IPS DF 19.7 (cell line): Measurements from ENCODE around the gene SMAD5.

Experiments
- DNase-seq: peaks from one replicate; pipeline ENCODE4 v3.0.0-alpha.2; 2013; ENCODE audit warnings: low read depth, low spot score

The SMAD5 gene

DNA sequence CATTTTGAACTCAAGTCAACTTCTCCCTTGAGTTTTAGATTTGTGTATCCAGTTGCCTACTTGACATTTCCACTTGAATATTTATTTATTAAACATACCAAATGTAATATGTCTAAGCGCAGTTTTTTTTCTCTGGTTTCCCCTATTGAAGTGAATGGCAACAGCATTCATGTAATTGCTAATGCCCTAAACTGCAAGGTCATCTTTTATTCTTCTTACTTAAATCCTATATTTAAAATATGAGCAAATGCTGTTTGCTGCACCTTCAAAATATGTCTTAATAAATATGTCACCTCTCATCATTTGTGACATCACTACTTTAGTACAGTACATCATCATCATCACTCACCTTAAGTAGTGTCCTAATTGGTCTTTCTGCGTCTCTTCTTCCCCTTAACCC lies 22.4 kb downstream of the SMAD5 start:
- no peak for DNase-seq

DNA sequence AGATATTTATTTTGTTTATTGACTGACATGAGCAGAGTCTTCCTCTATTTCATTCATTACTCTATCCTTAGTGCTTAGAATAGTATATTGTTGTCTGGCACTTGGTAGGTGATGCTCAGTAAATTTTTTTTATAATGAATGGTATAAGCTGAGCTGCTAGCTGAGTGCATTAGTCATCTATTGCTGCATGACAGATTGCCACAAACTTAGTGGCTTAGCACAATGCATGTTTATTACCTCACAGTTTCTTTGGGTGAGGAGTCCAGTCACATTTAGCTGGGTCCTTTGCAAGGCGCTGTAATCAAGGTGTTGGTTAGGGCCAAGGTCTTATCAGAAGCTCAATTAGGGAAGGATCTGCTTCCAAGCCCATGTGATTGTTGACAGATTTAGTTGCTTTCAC lies 23.1 kb downstream of the SMAD5 start:
- DNase-seq = no peak

DNA sequence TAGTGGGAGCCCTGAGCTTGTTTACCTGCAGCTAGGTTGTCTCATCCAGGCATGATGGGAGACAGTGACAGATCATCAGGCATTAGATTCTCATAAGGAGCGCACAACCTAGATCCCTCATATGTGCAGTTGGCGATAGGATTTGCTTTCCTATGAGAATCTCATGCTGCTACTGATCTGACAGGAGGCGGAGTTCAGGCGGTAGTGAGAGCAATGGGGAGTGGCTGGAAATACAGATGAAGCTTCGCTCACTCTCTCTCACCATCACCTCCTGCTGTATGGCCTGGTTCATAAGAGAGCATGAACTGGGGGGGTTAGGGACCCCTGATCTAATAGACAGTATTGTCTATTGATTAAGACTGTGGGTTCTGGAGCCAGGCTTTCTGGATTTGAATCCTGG lies 24.9 kb downstream of the SMAD5 start:
- no peak for DNase-seq

DNA sequence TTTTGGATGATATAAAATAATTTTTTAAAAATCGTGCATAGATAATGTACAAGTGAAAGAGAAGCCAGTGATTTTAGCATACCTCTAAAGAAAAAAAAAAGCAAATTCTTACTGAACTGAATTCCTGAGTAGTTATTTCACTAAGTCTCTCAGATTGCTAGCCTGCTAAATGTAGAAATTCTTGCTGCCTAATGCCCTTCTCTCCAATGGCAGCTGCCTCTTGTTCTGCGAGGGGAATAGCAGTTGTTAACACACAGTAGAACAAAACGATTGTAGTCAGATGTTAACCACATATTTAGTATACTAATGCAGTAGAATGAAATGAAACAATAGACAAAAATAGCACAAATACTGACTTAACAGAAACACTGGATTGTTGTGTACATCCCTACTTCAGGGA lies 26.8 kb downstream of the SMAD5 start:
- no peak for DNase-seq

DNA sequence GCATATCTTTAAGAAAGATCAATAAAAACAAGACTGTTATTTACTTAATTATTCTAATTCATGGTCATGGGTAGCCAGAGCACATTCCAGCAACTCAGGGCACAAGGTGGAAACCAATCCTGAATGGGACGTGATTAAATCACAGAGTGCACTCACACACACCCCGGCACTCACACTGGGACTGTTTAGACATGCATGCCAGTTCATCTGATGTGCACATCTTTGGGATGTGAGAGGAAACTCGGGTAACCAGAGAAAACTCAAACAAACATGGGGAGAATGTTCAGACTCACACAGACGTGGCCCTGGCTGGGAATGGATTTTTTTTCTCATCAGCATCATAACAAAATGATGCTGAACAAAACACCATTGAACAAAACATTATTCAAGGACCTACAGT lies 29.4 kb downstream of the SMAD5 start:
- DNase-seq = no peak

DNA sequence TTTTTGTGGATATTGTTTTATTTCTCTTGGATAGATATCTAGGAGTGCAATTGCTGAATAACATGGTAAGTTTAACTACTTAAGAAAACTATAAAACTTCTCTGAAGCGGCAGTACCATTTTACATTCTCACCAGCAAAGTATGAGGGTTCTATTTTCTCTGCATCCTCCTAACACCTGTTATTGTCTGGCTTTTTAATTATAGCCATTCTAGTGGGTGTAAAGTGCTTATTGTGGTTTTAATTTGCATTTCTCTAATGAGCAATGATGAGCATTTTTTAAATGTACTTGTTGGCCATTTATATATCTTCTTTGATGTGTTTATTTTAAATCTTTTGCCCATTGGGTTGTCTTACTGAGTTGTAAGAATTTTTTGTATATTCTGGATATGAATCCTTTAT lies 31.6 kb downstream of the SMAD5 start:
- DNase-seq = no peak

DNA sequence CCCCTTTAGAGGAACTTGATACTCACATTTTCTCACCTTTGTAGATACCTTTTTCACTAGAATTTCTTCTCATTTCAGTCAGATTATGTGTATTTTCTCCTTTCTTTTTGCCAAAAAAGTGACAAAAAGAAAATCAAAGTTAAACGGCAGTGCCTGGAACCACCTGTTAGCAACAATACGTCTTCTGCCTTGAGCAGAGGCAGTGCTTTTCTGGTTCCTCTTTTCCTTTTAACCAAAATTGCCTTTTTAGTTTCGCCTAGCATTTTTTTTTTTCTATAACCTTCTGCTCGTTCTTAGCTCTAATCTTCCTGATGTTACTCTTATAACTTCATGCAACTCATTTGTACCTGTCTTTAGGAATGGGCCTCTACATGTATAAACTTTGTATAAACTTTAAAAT lies 34.3 kb downstream of the SMAD5 start:
- DNase-seq = no peak

DNA sequence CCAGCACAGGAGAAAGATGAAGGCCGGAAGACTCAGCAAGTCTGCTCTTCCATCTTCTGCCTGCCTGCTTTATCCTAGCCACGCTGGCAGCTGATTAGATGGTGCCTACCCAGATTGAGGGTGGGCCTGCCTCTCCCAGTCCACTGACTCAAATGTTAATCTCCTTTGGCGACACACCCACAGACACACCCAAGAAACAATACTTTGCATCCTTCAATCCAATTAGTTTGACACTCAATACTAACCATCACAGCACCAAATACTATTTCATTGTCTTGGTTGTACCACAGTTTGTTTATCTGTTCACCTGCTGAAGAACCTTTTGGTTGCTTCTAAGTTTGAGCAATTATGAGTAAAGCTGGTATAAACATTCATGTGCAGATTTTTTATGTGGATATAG lies 36.6 kb downstream of the SMAD5 start:
- no peak for DNase-seq

DNA sequence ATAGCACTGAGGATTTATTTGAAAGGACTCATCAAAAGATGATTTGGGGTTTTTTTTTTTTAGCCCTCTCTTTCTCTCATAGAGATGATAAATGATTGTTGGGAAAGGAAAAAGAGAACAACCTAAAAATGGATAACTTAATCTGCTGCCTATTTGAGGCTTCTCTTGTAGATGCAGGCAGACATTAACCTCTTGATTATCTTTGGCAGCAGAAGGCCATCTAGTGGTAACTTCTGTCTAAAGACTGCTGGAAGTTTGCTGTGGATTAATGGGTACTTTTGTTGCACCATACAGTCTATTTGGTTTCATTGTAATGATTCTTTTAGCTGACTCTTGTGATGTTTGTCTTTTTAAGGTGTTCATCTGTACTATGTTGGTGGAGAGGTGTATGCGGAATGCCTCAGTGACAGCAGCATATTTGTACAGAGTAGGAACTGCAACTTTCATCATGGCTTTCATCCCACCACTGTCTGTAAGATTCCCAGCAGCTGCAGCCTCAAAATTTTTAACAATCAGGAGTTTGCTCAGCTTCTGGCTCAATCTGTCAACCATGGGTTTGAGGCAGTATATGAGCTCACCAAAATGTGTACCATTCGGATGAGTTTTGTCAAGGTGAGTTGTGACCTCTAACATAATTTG lies 41.5 kb downstream of the SMAD5 start:
- no peak for DNase-seq

DNA sequence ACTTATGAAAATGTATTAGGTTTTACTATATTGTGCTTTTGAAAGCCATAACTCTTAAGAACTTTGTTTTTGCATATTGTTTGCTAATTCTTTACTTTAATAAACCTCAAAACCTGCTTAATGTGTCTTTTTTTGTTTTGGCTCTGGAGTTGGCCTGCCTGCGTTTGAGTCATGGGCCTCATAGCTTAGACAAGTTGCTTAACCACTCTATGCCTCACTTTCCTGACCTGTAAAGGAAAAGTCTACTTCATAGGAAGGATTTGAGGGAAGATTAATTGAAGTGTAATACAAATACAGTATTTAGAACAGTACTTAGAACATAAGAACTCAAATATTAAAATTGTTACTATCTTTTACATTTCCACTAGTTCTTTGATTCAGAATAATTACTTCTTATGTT lies 50.0 kb downstream of the SMAD5 start:
- no peak for DNase-seq

DNA sequence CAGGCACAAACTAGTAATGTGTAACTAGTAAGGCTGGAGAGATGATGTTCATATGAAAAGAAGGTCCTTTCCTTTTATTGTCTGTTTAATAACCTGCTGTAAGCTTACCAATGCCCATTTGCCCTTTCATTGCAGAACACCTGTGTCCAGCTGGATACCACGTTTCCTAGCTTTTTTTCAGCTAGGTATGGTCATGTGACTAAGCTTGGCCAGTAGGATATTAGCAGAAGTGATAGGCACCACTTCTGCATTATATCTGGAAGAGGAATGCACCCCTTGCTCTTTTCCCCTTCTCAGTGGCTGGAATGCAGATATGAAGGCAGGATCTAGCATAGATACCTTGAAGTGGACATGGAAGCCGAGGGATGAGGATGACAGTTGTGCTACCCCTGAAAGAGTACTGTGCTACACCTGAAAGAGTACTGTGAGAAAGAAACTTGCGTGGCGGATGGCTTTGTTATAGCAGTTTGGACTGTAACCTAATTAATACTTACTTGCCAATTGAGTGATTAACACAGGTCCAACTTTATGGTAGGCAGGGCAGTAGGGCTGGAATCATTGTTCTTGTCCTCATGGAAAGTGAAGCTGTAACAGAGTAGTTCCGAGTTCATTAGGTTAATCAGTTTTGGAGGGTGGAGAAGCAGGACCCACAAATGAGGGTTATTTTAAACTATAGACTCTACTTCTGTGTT lies 53.5 kb downstream of the SMAD5 start:
- DNase-seq = no peak

DNA sequence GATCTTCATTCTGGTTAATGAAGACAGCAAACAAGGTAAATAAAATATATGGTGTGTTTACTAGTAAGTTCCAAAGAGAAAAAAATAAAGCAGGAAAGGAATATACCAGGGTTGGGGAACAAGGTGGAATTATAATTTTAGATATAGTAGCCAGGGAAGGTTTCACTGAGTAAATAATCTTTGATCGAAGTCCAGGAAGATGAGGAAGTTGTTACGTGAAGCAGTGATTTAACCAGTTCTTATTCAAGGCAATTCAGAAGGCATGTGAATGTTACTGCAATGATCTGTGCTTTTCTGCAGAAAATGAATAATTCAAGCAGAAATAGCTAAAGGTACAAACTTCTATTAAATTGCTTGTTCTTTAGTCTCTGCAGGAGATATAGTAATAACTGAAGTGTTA lies 54.2 kb downstream of the SMAD5 start:
- no peak for DNase-seq

DNA sequence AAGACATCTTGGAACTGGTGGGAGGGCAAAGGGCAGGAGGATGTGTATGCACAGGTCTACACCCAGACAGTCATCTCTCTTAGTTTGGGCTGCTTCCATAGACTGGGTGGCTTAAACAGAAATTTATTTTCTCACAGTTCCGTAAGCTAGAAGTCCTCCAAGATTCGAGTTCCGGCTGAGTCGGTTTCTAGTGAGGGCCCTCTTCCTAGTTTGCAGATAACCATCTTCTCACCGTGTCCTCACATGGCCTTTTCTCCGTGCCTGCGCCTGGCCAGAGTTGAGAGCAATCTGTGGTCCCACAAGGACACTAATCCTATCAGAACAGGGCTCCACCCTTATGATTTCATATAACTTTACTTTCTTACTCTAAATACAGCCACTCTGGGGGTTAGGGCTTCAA lies 56.2 kb downstream of the SMAD5 start:
- DNase-seq = no peak

DNA sequence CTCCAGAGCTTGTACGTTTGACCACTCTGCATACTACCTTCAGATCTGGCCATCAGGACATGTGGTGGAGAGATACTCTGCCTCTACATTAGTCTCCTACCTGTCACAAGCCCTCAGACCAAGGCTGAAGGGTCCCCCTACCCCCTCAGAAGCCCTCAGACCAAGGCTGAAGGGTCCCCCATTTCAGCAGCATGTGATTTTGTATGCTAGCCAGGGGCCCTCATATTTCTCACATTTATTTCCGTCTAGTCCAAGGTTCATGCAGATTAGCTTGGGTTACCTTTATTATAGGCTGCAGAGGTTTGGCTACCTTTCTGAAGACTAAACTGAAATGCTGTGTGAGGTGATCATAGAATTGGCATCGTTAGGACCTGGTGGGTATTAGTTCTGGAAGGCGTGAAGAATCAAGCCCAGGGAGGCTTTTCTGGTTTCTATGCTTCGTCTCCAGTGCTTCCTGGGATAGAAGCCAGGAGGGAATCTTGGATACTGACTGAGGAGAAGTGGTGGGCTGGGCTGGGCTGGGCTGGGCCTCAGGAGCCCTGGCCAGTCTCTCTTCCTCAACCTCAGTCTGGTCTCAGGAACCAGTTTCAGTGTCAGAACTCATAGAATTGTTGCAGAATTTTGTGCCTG lies 57.6 kb downstream of the SMAD5 start:
- DNase-seq = no peak

DNA sequence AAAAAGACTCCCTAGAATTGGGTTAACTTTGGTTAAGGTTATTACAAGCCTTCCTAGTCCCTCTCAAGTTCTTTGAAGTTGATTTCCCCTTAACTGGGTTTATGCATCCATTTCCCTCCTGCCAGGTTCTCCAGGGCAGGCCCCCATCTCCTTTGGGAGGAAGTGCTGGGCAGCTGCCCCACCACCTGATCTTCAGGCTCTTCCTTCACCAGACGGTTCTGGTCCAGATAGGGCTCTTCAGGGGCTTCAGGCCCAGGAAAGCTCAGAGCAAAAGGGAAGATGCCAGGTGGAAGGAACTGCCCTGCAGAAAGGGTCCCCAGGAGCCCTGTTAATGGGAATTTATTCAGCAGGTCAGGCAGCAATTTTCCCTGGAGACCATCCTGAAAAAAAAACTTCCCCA lies 58.3 kb downstream of the SMAD5 start:
- DNase-seq = no peak

DNA sequence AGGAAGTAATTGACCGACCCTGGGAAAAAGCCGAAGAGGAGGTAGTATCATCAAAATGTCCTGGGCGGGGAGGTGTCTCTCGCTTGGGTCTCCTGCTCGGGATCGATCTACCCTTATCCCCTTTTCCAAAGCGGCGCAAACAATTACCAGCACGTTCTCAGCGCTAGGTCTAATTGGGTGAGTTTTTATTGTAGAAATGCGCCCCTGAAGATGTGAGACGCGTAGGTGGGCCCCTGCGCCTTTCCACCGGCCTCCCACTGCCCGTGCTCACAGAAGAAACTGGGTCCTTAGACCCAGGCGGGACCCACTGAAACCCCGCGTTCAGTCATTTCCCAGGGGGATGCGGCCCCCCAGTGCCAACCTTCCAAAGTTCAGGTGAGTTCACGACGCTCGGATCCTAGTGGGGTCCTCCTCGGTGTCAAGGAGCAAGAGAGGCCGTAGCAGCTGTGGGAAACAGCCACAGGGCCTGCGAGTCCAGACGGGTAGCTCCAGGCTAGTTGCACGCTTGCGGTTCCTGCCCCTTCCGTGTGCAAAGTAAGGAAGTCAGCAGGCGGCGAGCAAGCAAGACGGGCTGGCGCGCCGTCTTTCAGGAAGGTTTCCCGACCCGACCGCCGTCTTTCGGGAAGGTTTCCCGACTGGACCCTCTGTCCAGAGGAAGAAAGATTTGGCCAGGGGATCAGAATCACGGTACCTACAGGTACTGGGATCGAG lies 58.8 kb downstream of the SMAD5 start:
- DNase-seq = no peak

DNA sequence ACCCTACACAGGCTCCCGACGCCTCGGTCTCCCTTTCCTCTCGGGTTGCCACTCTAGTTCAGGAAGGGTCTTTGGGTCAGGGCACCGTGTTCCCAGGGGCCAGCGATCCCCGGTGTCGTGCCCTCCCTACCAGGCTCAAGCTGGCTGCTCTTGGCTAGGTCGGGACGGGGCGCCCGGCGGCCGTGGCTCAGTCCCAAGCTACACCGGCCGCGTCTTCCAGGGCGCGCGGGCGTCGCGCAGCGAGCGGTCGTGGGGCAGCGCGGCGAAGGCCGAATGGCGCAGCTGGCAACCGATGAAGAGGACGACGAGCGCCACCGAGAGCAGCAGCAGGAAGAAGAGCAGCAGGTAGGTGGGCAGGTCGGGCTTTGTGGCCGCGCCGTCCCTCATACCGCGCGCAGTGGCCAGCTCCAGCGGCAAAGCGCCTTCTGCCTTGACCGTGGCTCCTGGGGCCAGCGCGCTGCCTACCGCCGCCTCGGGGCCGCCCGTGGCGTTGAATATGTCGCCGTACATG lies 59.4 kb downstream of the SMAD5 start:
- DNase-seq = no peak

DNA sequence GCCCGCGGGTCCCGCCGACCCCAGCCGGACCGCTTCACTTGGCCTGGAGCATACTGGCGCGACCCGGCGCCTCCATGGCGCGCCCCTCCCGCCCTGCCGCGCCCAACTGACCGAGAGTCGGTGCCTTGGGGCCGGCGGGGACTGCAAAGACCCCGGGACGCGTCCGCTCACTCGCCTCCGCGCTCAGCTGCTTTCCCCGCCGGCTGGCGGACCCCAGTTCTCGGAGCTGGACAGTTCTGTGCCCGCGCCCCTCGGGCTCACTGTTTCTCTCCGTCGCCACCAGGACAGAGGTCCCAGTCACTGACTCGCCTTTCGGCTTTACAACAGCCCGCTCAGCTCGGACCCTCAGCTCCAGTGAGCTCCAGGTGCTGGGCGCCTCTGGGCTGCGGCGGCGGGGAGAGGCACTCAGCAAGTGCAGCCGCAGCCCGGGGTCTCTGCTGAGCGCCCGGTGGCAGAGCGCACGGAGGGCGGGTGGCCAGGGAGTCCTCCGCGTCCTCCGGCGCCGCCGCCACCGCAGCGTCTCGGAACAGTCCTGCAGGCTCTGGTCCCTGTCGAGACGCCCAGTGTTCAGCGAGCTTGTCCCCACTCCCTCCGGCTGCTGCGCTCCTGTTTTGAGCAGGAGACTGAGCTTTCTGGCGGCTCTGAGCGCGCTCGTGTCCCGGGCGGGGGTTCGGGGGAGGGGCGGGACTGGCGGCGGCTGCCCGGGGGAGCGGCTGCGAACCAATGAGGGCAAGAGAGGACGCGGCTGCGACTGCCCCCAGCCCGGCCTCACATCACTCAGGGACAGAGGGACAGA lies 60.1 kb downstream of the SMAD5 start, which contains the start of gene SMIM32:
Gene SMIM32, minus strand, starts transcription at position 637 of the 796 bp plus-strand sequence. CDS start 638 bp downstream, outside the sequence.
- no peak for DNase-seq

DNA sequence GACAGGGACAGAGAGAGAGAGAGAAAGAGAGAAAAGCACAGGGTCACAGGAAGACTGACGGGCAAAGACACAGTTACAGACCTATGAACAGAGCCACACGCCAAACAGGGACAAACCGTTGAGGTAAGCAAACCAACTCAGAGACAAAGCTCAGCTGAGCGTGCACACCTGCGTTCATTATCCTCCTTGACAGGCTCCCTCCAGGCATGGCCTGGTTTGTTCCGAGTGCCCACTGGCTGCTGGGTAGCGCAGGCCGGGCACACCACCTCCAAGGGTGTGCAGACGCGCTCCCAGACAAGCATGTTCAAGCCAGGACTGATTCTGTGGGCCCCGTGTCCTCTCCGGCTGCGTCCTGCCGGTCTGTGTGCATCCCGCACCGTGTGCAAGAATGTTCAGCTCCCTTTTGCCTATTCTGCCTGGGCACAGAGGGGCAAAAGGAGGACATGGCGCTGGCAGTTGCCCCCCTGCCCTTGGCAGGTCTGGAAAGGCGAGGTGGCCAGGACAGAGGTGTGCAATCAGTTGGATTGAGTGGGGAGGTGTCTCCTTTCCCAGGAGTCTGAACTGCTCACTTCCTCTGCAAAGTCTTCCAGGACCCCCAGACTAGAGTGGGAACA lies 60.8 kb downstream of the SMAD5 start:
- DNase-seq = no peak

DNA sequence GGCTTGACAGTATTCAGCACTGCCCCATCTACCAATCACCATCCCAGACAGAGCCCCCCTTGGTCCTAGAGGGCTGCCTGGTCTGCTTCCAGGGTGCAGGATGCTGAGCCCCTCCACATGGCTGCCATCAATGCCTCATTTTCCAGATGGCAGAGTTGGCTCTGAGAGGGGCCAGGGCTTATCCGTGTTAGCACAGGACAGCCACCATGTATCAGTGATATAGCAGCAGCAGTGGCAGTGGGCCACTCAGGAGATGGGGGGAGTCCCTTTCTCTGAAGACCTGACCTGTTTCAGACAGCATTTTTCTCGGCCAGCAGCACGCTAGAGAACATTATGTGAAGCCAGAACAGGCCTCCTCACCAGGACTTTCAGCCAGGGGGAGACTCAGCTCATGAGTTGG lies 61.9 kb downstream of the SMAD5 start:
- DNase-seq = no peak
